Hematopoietic multipotent progenitor cell treated with erythropoietin and hydrocortisone succinate and interleukin-3 and kit ligand, for 8 days (in vitro differentiated cells): ENCODE data around the gene RANBP10.
"Not testable (repeated sequence)": the region's sequence is repeated elsewhere in the genome, so short reads cannot be mapped to it uniquely, and the experiment has no call there.

Source experiments
- DNase-seq: peaks from one replicate; pipeline ENCODE4 v3.0.0-alpha.2; 2015

RANBP10 gene

DNA sequence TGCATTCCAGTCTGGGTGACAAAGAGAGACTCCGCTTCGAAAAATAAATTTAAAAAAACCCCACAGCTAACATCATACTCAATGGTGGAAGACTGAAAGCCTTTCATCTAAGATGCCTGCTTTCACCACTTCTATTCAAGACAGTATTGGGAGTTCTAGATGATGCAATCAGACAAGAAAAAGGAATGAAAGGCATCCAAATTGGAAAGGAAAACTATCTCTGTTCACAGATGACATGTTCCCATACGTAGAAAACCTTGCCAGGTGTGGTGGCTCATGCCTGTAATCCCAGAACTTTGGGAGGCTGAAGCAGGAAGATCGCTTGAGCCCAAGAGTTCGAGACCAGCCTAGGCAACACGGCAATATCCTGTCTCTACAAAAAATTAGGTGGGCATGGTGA is 31.1 kb downstream of the RANBP10 start:
- DNase-seq, result no peak

DNA sequence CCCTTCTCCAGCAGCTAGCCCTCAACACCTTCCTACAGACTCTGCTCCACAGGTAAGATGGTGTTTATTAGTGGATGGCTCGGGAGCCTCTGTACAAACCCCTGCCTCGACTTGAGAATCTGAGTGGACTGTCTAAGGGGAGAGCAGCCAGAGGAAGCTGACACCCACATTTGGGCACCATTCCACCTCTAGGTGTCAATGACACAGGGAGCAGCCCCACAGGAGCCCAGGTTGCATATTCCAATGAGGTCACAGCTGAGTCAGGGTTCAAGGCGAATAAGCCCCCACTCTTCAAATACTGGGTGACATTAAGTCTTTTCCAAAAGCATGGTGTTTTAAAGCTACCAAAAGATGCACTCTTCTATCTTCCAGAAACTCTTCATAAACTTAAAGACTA is 31.9 kb downstream of the RANBP10 start:
- no peak for DNase-seq

DNA sequence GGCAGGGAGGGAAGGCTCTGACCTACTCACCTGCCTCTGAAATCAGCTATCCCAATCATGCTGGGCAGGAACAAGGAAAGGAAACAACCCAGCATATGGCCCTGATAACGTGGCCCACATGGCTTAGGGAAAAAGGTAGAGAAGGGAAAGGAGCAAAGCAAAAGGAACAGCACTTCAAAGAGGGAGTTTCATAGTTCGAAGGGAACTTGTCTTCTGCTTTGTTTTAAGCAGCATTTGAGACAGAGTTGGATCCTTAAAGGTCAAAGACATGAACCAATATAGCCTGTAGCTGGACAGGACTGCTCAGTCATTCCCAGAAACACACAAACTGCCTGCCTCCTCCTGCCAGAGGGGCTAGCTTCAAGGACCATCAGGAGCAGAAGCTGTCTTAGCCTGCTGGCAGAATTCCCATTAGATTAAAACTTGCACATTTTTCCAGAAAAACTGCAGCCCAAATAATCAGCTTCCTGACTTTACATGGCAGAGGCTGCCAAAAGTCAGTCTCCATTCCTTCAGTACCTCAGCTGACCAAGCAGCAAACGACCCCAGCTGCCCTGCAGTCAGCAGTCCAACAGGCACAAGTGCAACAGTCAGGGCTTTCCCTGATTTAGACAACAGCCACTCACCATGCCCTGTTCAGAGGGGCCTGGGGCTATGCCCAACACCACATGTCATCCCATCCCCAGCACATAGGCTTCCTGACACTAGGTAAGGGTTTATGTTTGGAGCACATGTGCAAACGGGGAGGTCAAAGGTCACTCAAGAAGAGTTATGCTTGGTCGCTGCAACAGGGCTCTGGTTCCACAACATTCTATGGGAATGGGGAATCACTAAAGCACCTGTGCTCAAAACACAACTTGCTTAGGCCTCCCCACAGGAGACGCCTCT is 32.5 kb downstream of the RANBP10 start:
- DNase-seq, result no peak

DNA sequence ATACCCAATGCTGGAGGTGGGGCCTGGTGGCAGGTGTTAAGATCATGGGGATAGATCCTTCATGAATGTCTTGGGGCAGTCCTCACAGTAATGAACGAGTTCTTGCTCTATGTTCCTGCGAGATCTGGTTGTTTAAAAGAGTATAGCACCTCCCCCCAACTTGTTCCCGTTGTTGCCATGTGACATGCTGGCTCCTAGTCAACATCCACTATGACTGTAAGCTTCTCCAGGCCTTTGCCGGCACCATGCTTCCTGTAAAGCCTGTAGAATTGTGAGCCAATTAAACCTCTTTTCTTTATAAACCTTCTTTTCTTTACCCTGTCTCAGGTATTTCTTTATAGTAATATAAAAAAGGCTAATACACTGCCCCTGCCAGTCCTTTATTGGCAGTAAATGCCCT is 33.3 kb downstream of the RANBP10 start:
- DNase-seq, result peak; percentile 63

GRCh38 chr16:67770346-67770991 is 35.9 kb downstream of the RANBP10 start:
- no peak for DNase-seq

DNA sequence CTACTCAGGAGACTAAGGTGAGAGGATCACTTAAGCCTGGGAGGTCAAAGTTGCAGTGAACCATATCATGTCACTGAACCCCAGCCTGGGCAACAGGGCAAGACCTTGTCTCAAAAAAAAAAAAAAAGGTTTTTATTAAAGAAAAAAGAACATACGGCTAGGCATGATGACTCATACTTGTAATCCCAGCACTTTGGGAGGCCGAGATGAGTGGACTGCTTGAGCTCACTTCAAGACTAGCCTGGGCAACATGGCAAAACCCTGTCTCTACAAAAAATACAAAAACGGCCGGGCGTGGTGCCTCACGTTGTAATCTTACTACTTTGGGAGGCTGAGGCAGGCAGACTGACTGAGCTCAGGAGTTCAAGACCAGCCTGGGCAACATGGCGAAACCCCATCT is 38.4 kb downstream of the RANBP10 start:
- peak; percentile 56 for DNase-seq

DNA sequence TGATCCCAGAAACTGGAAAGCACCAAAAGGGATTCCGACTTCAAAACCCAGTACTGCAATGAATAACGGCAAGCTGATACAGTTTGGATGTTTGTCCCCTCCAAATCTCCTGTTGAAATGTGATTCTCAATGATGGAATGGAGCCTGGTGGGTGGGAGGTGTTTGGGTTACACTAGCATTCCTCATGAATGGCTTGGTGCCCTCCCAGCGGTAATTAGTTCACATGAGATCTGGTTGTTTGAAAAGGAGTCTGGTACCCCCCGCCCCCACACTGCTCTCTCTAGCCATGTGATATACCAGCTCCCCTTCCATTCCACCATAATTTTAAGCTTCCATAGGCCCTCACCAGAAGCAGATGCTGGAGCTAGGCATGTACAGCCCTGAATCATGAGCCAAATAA is 40.1 kb downstream of the RANBP10 start:
- DNase-seq, result no peak

- peak; percentile 58 for DNase-seq
Observed at GRCh38 chr16:67764158-67764667, 42.1 kb downstream of the RANBP10 start.

DNA sequence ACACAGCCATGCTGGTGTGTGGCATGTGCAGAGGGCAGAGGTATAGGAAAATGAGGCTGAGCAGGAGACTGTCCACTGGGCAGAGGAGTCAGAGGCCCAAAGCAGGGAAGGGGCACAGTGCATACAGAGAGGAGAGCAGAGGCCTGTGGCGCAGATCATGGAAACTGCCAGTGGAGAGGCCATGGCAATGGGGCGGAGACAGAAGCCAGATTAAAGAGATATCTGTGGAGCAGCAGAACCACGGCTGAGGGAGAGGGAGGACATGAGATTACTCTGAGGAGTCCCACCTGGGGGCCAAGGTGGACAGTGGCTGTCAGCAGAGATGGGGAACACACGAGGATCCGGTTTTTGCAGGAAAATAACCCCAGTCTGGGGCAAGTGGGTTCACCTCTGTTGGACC is 43.3 kb downstream of the RANBP10 start:
- DNase-seq, result peak; percentile 63

DNA sequence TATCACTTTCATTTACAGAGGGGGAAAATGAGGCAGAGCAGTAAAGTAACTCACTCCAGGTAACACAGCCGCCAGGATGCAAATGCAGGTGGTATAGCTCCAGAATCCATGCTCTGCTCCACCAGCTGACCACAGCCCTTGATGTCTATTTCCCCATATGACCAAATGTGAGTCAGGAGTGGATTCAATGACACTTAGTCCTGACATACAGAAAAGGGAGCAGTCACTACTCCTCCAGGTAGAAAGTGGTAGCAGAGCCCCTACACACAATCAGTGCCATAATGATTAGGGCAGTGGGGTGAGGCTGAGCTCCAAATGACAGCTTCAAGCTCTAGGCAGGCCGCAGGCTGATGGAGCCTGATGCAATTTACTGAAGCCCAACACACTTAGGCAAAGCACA is 44.0 kb downstream of the RANBP10 start:
- DNase-seq, result no peak

DNA sequence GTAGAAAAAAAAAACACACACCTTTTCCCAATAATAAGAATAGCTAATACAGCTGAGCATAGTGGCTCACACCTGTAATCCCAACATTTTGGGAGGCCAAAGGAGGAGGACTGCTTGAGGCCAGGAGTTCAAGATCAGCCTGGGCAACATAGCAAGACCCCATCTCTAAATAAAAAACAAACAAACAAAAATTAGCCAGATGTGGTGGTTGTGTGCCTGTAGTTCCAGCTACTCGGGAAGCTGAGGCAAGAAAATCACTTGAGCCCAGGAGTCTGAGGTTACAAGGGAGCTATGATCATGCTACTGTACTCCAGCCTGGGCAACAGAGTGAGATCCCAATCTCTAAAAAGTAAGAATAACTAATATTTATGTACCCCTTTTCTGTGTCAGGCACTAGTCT is 44.4 kb downstream of the RANBP10 start:
- DNase-seq, result no peak

DNA sequence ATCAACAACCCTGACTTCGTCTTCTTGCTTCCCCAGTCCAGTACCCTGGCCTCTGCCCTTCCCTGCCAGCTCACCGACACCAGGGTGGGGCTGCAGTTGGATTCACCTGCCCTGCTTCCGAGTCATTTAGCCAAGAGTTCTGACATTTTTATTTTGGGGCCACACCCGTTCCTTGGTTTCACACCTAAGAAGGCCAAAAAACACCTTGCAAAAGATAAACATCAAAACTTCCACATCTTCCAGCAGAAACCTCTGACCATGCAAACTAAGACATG is 45.5 kb downstream of the RANBP10 start:
- DNase-seq, result no peak

DNA sequence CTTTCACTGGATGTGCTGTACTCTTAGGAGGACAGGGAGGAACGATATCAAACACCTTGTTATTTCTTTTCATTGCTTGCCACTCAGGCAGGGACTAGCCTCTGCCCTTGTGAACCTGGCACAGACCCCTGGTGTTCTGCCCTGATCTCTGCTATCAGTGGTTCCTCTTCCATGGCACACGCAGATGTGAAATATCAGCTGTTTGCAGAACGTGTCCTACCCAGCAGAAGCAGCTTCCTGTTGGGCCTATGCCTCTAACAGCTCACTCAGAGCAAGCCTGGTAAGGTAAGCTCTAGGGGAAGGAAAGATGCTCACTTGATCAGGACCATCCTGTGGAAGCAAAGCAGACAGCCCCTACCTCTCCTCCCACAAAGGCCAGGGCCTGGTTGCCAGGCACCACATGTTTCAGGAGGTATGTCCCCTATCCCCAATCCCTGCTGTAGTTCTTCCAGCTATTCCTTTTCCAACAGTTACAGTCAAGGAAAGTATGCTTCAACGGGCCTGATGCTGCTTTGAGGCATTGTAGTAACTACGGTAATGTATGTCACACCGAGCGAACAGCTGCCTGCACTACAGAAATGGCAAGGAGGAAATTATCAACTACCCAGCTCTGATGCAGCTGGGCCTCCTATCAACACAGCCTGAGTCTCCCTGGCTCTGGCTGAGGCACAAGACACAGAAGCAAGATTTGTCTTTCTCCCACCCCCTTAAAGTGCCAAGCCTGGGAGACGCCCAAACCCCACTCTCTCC is 46.0 kb downstream of the RANBP10 start:
- DNase-seq, result peak; percentile 96

DNA sequence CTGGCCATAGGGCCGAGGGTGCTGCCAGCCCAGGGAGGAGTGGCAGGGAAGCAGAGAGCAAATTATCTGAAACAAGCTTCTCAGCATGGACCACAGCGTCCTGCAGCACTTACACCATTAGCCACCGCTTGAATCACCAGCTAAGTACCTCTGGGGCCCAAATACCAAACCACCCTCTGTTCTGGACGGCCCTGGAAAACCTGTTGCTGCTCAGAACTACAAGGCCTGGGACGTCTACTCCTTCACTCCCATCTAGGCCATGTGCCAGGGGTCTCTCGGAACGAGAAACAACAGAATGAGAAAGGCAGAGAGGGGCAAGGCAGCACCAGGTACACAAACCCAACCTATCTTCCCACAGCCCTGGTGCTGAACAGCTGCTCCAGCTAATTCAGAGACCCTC is 47.4 kb downstream of the RANBP10 start:
- DNase-seq, result no peak

DNA sequence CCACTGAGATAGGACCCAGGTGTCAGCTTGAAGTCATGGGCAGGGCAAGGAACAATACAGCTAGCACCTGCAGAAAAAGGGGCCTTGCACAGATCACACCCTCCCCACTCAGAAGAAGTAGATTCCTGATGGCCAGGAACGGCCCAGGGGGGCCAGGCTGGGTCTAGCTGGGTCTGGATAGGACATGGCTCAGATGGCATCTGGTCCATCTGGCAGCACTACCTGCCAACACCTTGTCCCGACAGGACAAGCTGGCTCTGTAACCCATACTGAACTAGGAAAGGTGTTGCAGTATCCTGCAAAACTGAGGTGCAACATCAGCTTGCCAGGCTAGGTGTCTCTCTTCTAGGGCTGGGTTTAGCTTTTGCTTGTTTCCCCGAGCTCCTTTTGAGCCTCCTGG is 48.4 kb downstream of the RANBP10 start:
- DNase-seq, result no peak

DNA sequence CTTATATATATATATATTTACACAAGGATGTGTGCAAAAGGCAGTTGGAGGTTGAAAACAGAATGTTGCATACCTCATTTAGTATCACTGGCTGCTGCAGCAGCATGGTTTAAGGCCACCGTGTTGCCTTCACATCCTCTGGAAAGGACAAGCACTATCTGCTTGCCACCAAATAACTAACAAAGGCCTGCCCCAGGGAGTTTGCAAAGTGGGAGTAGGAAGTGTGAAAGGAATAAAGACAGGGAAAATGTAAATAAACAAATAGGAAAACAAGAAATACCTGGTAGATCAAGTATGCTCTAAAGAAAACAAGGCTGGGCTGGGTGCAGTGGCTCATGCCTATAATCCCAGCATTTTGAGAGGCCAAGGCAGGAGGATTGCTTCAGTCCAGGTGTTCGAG is 53.7 kb downstream of the RANBP10 start:
- no peak for DNase-seq

DNA sequence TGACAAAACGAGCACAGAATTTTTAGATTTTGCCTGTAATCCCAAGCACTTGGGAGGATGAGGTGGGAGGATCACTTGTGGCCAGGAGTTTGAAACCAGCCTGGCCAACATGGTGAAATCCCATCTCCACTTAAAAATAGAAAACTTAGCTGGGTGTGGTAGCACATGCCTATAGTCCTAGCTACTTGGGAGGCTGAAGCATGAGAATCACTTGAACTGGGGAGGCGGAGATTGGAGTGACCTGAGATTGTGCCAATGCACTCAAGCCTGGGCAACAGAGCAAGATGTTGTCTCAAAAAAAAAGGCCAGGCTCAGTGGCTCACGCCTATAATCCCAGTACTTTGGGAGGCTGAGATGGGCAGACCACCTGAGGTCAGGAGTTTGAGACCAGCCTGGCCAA is 55.0 kb downstream of the RANBP10 start:
- DNase-seq, result not testable (repeated sequence)

DNA sequence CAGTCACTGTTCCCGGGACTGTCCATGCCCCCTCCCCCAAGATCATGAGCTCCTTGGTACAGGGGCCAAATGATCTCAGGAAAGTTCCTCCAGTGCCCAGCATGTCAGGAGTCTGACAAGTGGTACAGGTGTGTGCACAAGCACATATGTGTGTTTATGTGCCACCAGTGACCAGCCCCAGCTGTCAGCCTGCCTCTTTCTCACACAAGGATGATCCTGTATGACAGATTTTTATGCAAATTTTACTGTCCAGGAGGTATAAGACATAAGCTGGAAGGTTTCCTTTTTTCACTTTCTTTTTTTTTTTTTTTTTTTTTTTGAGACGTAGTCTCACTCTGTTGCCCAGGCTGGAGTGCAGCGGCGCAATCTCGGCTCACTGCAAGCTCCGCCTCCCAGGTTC is 55.9 kb downstream of the RANBP10 start:
- DNase-seq, result no peak

DNA sequence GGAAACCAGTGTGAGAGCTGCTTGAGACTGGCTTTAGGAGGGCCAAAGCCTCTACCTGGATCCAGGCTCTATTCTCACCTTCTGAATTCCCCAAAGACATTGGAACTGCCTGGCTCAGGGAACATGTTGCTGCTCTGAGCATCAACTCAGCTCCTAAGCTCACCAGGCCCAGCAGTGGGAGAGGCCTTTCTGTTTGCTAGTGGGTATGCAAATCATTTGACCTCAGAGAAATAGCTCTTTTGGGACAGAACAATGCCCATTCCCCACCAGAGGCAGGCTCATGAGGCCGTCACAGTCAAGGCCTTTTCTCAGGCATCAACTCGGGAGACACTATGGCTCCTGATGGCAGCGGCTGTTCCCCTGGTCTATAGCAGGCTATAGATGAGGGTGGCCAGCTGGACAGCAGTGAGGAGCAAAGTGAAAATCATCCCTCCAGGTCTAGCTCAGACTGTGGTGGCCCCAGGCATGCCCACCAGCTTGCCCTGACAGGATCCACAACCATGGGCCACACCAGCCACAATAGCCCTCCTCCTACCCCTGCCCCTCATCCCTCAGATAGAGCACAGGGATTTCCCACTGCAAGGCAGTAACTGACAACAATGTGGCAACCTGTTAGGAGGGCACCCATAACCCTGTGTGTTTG is 56.8 kb downstream of the RANBP10 start:
- no peak for DNase-seq

- no peak for DNase-seq
Observed at GRCh38 chr16:67748834-67749233, 57.5 kb downstream of the RANBP10 start.

DNA sequence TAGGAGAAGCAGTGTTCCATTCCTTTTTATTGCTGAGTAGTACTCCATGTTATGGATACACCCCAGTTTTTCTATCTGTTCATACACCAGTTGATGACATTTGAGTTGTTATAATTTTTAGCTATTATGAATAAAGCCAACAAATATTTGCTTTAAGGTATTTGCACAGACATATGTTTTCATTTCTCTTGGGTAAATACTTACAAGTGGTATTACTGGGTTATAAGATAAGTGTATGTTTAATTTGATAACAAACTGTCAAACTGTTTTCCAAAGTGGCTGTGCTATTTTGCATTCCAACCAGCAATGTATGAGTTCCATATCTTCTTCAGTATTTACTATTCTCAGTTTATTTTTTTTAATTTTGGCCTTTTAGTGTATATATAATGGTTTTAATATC is 59.5 kb downstream of the RANBP10 start:
- DNase-seq, result peak; percentile 76

DNA sequence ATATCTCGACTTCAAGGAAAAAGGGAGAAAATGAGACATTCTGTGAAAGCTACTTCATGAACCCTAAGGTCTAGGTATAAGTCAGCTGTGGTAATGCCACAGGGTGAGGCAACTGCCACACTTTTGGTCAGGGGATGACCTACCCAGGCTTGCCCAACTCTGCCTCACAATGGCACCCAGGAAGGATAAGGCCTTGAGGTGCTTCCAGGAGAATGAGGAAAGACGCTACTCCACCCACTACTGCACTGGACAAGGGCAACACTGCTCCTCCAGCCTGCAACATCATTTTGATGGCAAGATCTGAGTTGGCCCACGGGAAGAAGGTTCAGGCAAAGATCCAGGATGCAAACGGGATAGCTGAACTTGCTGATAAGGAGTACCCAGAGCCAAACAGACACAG is 65.2 kb downstream of the RANBP10 start:
- peak; percentile 55 for DNase-seq

GRCh38 chr16:67740391-67740790 is 66.0 kb downstream of the RANBP10 start:
- DNase-seq, result no peak
